BLaER1 treated with 17β-estradiol and CSF1 and Interleukin-3, amounts not matched to agents 10 nM and 100 nM (cell line): ENCODE data around the gene STEAP1B.

ENCODE experiments used
- H3K27ac ChIP-seq, 11 experiments: shearing (Covaris generic); formaldehyde crosslinking; 2 replicates each; pipeline ENCODE4 v1.8.1; 2022
- H3K27me3 ChIP-seq, 11 experiments: shearing (Covaris generic); formaldehyde crosslinking; 2 replicates each; pipeline ENCODE4 v1.8.1; 2022
- H3K36me3 ChIP-seq, 11 experiments: shearing (Covaris generic); formaldehyde crosslinking; 2 replicates each; pipeline ENCODE4 v1.8.1; 2022
- H3K4me1 ChIP-seq, 10 experiments: shearing (Covaris generic); formaldehyde crosslinking; 2 replicates each; pipeline ENCODE4 v1.8.1; 2022
- H3K4me2 ChIP-seq, 11 experiments: shearing (Covaris generic); formaldehyde crosslinking; 2 replicates each; pipeline ENCODE4 v1.8.1; 2022
- H3K4me3 ChIP-seq, 10 experiments: shearing (Covaris generic); formaldehyde crosslinking; 2 replicates each; pipeline ENCODE4 v1.8.1; 2022
- H3K9ac ChIP-seq, 11 experiments: shearing (Covaris generic); formaldehyde crosslinking; 2 replicates each; pipeline ENCODE4 v1.8.1; 2022
- H3K9me3 ChIP-seq, 11 experiments: shearing (Covaris generic); formaldehyde crosslinking; replicated peaks in 1 of 11; 2 replicates each; pipeline ENCODE4 v1.8.1; 2022
- H4K20me1 ChIP-seq, 11 experiments: shearing (Covaris generic); formaldehyde crosslinking; 2 replicates each; pipeline ENCODE4 v1.8.1; 2022
- Cebpa-rat ChIP-seq, 11 experiments: shearing (Covaris generic); IDR thresholded peaks; 2 replicates each; pipeline ENCODE4 v1.8.1; 2022

The STEAP1B gene

GRCh38 chr7:22399546-22399945, 100.4 kb downstream of the STEAP1B start:
- Histone ChIP-seq H3K4me2 (no peak overlapping the region), H3K27ac (no peak overlapping the region), H3K9me3 (peaks cover 12 to 28% (median 18%) of the 10 kb centered on the region in 11 experiments; a peak in 21 of 22 replicates), H3K4me1 (peaks cover 14 to 29% (median 24%) of the 10 kb centered on the region in 10 experiments), H3K36me3 (peaks cover 0 to 4% (median 0%) of the 10 kb centered on the region in 11 experiments; a peak in 2 of 22 replicates), H3K4me3 (no peak overlapping the region), H4K20me1 (no peaks in the 10 kb centered on the region), H3K27me3 (no peaks in the 10 kb centered on the region), H3K9ac (no peak overlapping the region)
- TF ChIP-seq Cebpa-rat (IDR thresholded peaks at IDR 0.05), result no peak

- Histone ChIP-seq H3K9me3 (peaks cover 7 to 23% (median 14%) of the 10 kb centered on the region in 11 experiments; a peak in 21 of 22 replicates), H3K4me1 (peaks cover 14 to 33% (median 25%) of the 10 kb centered on the region in 10 experiments), H3K4me3 (no peak overlapping the region), H3K36me3 (peaks cover 0 to 4% (median 0%) of the 10 kb centered on the region in 11 experiments; a peak in 2 of 22 replicates), H3K9ac (no peak overlapping the region), H3K27me3 (no peaks in the 10 kb centered on the region), H3K4me2 (no peak overlapping the region), H4K20me1 (no peaks in the 10 kb centered on the region), H3K27ac (no peak overlapping the region)
- no peak for TF ChIP-seq Cebpa-rat (IDR thresholded peaks at IDR 0.05)
Observed at GRCh38 chr7:22399091-22399490, 100.9 kb downstream of the STEAP1B start.

- Histone ChIP-seq H3K4me2 (no peak overlapping the region), H3K9me3 (peaks cover 0 to 12% (median 3%) of the 10 kb centered on the region in 11 experiments; a peak in 15 of 22 replicates), H4K20me1 (no peaks in the 10 kb centered on the region), H3K27me3 (no peaks in the 10 kb centered on the region), H3K9ac (no peak overlapping the region), H3K4me3 (no peak overlapping the region), H3K36me3 (no peaks in the 10 kb centered on the region; a peak in 1 of 22 replicates), H3K27ac (no peak overlapping the region), H3K4me1 (peaks cover 13 to 26% (median 21%) of the 10 kb centered on the region in 10 experiments)
- TF ChIP-seq Cebpa-rat (IDR thresholded peaks at IDR 0.05), result no peak
Observed at GRCh38 chr7:22397981-22398380, 102.0 kb downstream of the STEAP1B start.

GRCh38 chr7:22395222-22395621, 104.8 kb downstream of the STEAP1B start:
- no peaks in the 10 kb centered on the region; a peak in 1 of 22 replicates for H3K9me3 ChIP-seq
- peaks cover 0 to 20% (median 11%) of the 10 kb centered on the region in 10 experiments; a peak in 17 of 20 replicates for H3K4me1 ChIP-seq
- peak overlapping the region in 4 of 11 experiments; percentile 7 to 35 (median 33); a peak in 4 of 22 replicates for H3K4me2 ChIP-seq
- H4K20me1 ChIP-seq, result no peaks in the 10 kb centered on the region
- TF ChIP-seq Cebpa-rat (IDR thresholded peaks at IDR 0.05), result no peak
- H3K27me3 ChIP-seq, result no peaks in the 10 kb centered on the region
- H3K36me3 ChIP-seq, result no peaks in the 10 kb centered on the region
- H3K9ac ChIP-seq, result no peak overlapping the region
- no peak overlapping the region for H3K4me3 ChIP-seq
- no peak overlapping the region for H3K27ac ChIP-seq

- H3K4me2 ChIP-seq, result peak overlapping the region in 6 of 11 experiments; percentile 6 to 35 (median 32); a peak in 11 of 22 replicates
- TF ChIP-seq Cebpa-rat (IDR thresholded peaks at IDR 0.05), result no peak
Observed at GRCh38 chr7:22394739-22395138, 105.2 kb downstream of the STEAP1B start.

GRCh38 chr7:22393913-22394729, 105.9 kb downstream of the STEAP1B start:
- Histone ChIP-seq H3K4me1 (peaks cover 0 to 31% (median 18%) of the 10 kb centered on the region in 10 experiments; a peak in 18 of 20 replicates), H3K4me3 (no peak overlapping the region), H3K9ac (no peak overlapping the region), H3K27ac (no peak overlapping the region), H3K27me3 (no peaks in the 10 kb centered on the region), H4K20me1 (no peaks in the 10 kb centered on the region), H3K36me3 (no peaks in the 10 kb centered on the region), H3K9me3 (no peaks in the 10 kb centered on the region; a peak in 1 of 22 replicates), H3K4me2 (peak overlapping the region in 5 of 11 experiments; percentile 6 to 35 (median 31); a peak in 9 of 22 replicates)
- no peak for TF ChIP-seq Cebpa-rat (IDR thresholded peaks at IDR 0.05)

More at GRCh38 chr7:22394739-22395138, 105.2 kb downstream of the STEAP1B start:
- Histone ChIP-seq H3K9me3 (no peaks in the 10 kb centered on the region; a peak in 1 of 22 replicates), H3K36me3 (no peaks in the 10 kb centered on the region), H3K4me3 (no peak overlapping the region), H3K4me1 (peaks cover 0 to 25% (median 13%) of the 10 kb centered on the region in 10 experiments; a peak in 17 of 20 replicates), H3K9ac (no peak overlapping the region), H3K27ac (no peak overlapping the region), H4K20me1 (no peaks in the 10 kb centered on the region), H3K27me3 (no peaks in the 10 kb centered on the region)

GRCh38 chr7:22390516-22390915, 109.5 kb downstream of the STEAP1B start:
- peaks cover 0 to 57% (median 39%) of the 10 kb centered on the region in 10 experiments; a peak in 18 of 20 replicates for H3K4me1 ChIP-seq
- H3K27ac ChIP-seq, result no peak overlapping the region
- H3K36me3 ChIP-seq, result no peaks in the 10 kb centered on the region
- H3K9ac ChIP-seq, result no peak overlapping the region
- no peaks in the 10 kb centered on the region for H4K20me1 ChIP-seq
- no peaks in the 10 kb centered on the region for H3K27me3 ChIP-seq
- peak overlapping the region in 9 of 11 experiments; percentile 2 to 84 (median 26); a peak in 13 of 22 replicates for H3K4me2 ChIP-seq
- no peak for TF ChIP-seq Cebpa-rat (IDR thresholded peaks at IDR 0.05)
- peaks cover 6 to 15% (median 11%) of the 10 kb centered on the region in 11 experiments; a peak in 20 of 22 replicates for H3K9me3 ChIP-seq
- no peak overlapping the region for H3K4me3 ChIP-seq

GRCh38 chr7:22389892-22390291, 110.1 kb downstream of the STEAP1B start:
- H3K9ac ChIP-seq, result no peak overlapping the region
- H3K4me1 ChIP-seq, result peaks cover 0 to 55% (median 38%) of the 10 kb centered on the region in 10 experiments; a peak in 18 of 20 replicates
- H3K9me3 ChIP-seq, result peaks cover 6 to 20% (median 13%) of the 10 kb centered on the region in 11 experiments; a peak in 20 of 22 replicates
- H3K36me3 ChIP-seq, result no peaks in the 10 kb centered on the region
- no peaks in the 10 kb centered on the region for H4K20me1 ChIP-seq
- peak overlapping the region in 8 of 11 experiments; percentile 2 to 84 (median 58); a peak in 10 of 22 replicates for H3K4me2 ChIP-seq
- TF ChIP-seq Cebpa-rat (IDR thresholded peaks at IDR 0.05), result no peak
- no peak overlapping the region for H3K4me3 ChIP-seq
- H3K27ac ChIP-seq, result no peak overlapping the region
- no peaks in the 10 kb centered on the region for H3K27me3 ChIP-seq

GRCh38 chr7:22387583-22387982, 112.4 kb downstream of the STEAP1B start:
- Histone ChIP-seq H3K27ac (peak overlapping the region in 4 of 11 experiments; percentile 34 to 72 (median 60); a peak in 4 of 22 replicates), H3K4me3 (no peak overlapping the region), H3K9ac (peak overlapping the region in 1 of 11 experiments; percentile 52; a peak in 1 of 22 replicates), H3K4me2 (peak overlapping the region in 10 of 11 experiments; percentile 2 to 84 (median 48); a peak in 17 of 22 replicates), H3K4me1 (peaks cover 0 to 58% (median 34%) of the 10 kb centered on the region in 10 experiments; a peak in 18 of 20 replicates), H3K36me3 (no peaks in the 10 kb centered on the region), H3K9me3 (peaks cover 6 to 25% (median 13%) of the 10 kb centered on the region in 11 experiments; a peak in 20 of 22 replicates), H3K27me3 (no peaks in the 10 kb centered on the region), H4K20me1 (no peaks in the 10 kb centered on the region)
- TF ChIP-seq Cebpa-rat (IDR thresholded peaks at IDR 0.05), result no peak
